Common myeloid progenitor, CD34-positive (primary cell): ENCODE data around the gene CEP85L.

Experiments
- CTCF ChIA-PET: fragments of 350-600 bp; sonication (Branson Sonifier 250); formaldehyde crosslinking; loops from one replicate; lab custom pipeline; 2021; ENCODE audit warnings: antibody characterized with exemption; lab: Charles Lee
- POLR2A ChIA-PET: fragments of 350-600 bp; sonication (Branson Sonifier 250); formaldehyde crosslinking; loops from one replicate; lab custom pipeline; 2021; ENCODE audit warnings: antibody characterized with exemption; lab: Charles Lee
- DNase-seq, 3 donors: peaks; one replicate each; pipeline versions ENCODE4 v3.0.0 to v3.0.0-alpha.2; 2013
- H3K27ac ChIP-seq, 2 experiments: 1 replicate in 1 of 2; 2 replicates in 1 of 2; pipeline ENCODE4 v1.7.0; 2013; ENCODE audit warnings: inconsistent platforms in 2 of 2, low read length in 2 of 2, mild to moderate bottlenecking in 2 of 2, low read depth in 1 of 2, moderate library complexity in 1 of 2; ENCODE audit not compliant: severe bottlenecking in 2 of 2, insufficient read depth in 1 of 2, poor library complexity in 1 of 2
- H3K27me3 ChIP-seq, 5 experiments: replicated peaks in 2 of 5; 1 replicate in 3 of 5; 2 replicates in 2 of 5; pipeline versions ENCODE4 v1.6.1 to v1.7.0; 2013; ENCODE audit warnings: low read length in 4 of 5, mild to moderate bottlenecking in 2 of 5, moderate library complexity in 2 of 5, inconsistent platforms in 1 of 5; ENCODE audit not compliant: insufficient read depth in 5 of 5, control insufficient read depth in 4 of 5
- H3K36me3 ChIP-seq, 4 experiments: 1 replicate in 2 of 4; 2 replicates in 2 of 4; pipeline versions ENCODE4 v1.6.1 to v1.7.0; 2013; ENCODE audit warnings: low read length in 3 of 4, control low read depth in 1 of 4, mild to moderate bottlenecking in 1 of 4; ENCODE audit not compliant: control insufficient read depth in 4 of 4, insufficient read depth in 4 of 4
- H3K4me1 ChIP-seq, 4 experiments: 1 replicate in 3 of 4; 2 replicates in 1 of 4; pipeline versions ENCODE4 v1.6.1 to v1.7.1; 2013; ENCODE audit warnings: low read length in 3 of 4, mild to moderate bottlenecking in 3 of 4, control low read depth in 1 of 4, inconsistent platforms in 1 of 4, moderate library complexity in 1 of 4; ENCODE audit not compliant: control insufficient read depth in 4 of 4, insufficient read depth in 4 of 4; ENCODE audit errors: control extremely low read depth in 1 of 4
- H3K4me3 ChIP-seq, 7 experiments: 1 replicate in 4 of 7; 2 replicates in 3 of 7; pipeline versions ENCODE4 v1.5.1 to v1.7.0; 2013; ENCODE audit warnings: mild to moderate bottlenecking in 7 of 7, low read length in 6 of 7, moderate library complexity in 6 of 7, inconsistent platforms in 2 of 7, low read depth in 2 of 7, control low read depth in 1 of 7; ENCODE audit not compliant: insufficient read depth in 4 of 7, control insufficient read depth in 1 of 7; ENCODE audit errors: extremely low read depth in 1 of 7
- H3K9me3 ChIP-seq, 5 experiments: 1 replicate in 4 of 5; 2 replicates in 1 of 5; pipeline versions ENCODE4 v1.6.1 to v1.7.1; 2013; ENCODE audit warnings: low read length in 4 of 5, mild to moderate bottlenecking in 2 of 5, inconsistent platforms in 1 of 5, low read depth in 1 of 5, moderate library complexity in 1 of 5; ENCODE audit not compliant: control insufficient read depth in 4 of 5, insufficient read depth in 2 of 5; ENCODE audit errors: control extremely low read depth in 1 of 5
- WGBS: methylation state at CpG from one replicate; pipeline ENCODE4 v1.1.5; 2013; ENCODE audit not compliant: insufficient coverage; 5-methylcytosine and 5-hydroxymethylcytosine counted together

CEP85L gene

DNA sequence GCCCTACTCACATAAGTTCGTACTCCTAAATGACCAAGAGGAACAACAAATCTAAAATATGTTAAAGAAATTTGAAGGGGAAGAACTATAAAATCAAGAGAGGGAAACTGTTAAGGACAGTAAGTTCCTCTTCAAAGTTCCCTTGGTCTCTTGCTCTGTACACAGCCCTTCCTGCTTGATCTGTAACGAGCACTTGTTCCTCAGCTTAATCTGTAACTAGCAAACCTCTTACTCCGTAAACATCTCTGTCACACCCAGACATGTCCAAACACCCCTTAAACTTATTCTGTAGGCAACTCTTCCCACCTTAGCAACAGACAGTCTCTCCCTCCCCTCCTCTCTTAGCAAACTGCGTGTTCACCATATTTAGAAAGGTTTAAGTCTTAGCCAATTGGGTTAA lies 73.4 kb downstream of the CEP85L start:
- Histone ChIP-seq H3K4me3 (no peak overlapping the region), H3K27ac (no peak overlapping the region), H3K9me3 (peaks cover 9 to 57% (median 26%) of the 10 kb centered on the region in 5 experiments), H3K27me3 (no peaks in the 10 kb centered on the region), H3K4me1 (peaks cover 0 to 2% (median 0%) of the 10 kb centered on the region in 4 experiments), H3K36me3 (peaks cover 0 to 14% (median 10%) of the 10 kb centered on the region in 4 experiments)
- 33% methylated on average over 2 of the region's 4 CpGs for WGBS
- ChIA-PET POLR2A (no interaction called here), CTCF (no interaction called here)
- DNase-seq: no peak

DNA sequence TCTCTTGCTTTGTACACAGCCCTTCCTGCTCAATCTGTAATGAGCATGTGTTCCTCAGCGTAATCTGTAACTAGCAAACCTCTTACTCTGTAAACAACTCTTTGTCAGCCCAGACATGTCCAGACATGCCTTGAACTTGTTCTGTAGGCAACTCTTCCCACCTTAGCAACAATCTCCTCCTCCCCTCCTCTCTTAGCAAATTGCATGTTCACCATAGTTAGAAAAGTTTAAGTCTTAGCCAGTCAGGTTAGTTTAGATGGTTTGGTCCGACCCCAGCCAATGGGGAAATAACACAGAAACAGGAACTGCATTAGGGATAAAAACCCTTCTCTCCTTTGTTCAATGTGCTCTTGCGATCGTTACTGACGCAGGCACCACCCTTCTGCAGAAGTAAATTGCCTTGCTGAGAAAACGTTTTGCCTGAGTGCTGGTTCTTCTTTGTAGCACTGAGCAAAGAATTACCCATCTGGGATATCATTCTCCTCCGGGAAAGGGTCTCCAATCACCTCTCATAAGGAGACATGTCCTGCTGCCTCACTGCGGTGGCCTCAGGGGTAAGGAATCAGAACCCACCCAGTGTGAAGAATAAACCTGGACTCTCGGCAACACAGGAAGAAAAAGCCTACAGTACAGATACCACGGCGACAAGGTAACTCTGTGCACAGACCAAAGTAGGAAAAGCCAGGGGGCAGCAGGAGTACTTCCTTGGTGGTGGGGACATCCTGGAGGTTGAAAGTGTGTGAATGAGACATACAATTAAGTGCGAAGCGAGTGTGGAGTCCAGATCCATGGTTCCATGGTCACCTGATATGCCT lies 77.1 kb downstream of the CEP85L start:
- no peak overlapping the region for H3K27ac ChIP-seq
- no peaks in the 10 kb centered on the region for H3K4me1 ChIP-seq
- over 99% methylated on average over 13 of the region's 13 CpGs for WGBS
- CTCF ChIA-PET: interaction anchor here (1.0 to 1.9 kb wide), 3 partner anchors 9 to 26 kb away, joined by 3 to 7 read pairs (median 3); no protein-coding TSS in a partner anchor
- no peak overlapping the region for H3K4me3 ChIP-seq
- no peak for DNase-seq
- no peaks in the 10 kb centered on the region for H3K27me3 ChIP-seq
- peaks cover 0 to 14% (median 10%) of the 10 kb centered on the region in 4 experiments for H3K36me3 ChIP-seq
- POLR2A ChIA-PET: no interaction called here
- H3K9me3 ChIP-seq: peaks cover 9 to 50% (median 26%) of the 10 kb centered on the region in 5 experiments

DNA sequence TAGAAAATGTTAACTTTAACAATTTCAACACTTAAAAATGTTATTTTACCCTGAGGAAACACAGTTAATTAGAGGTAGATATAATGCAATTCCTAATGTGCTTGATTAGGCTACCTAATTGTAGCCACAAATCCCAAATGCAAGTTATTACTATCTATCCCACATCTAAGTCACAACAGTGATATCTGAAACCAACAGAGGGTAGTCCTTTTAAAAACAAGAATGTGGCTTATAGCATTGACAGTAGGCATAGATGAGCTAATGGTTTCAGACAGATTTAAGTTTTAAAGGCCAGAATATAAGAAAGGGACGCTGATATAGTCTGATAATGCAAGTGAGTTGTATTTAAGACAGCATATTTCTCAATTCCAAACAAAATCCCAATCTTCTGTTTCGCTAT lies 80.3 kb downstream of the CEP85L start:
- ChIA-PET POLR2A (no interaction called here), CTCF (interaction anchor here (1.6 kb wide), 1 partner anchor 324 kb away, joined by 3 read pairs; no protein-coding TSS in a partner anchor)
- Histone ChIP-seq H3K4me3 (no peak overlapping the region), H3K36me3 (peaks cover 0 to 14% (median 6%) of the 10 kb centered on the region in 4 experiments), H3K27me3 (no peaks in the 10 kb centered on the region), H3K9me3 (peaks cover 7 to 25% (median 16%) of the 10 kb centered on the region in 5 experiments), H3K4me1 (no peaks in the 10 kb centered on the region), H3K27ac (no peak overlapping the region)
- DNase-seq: no peak
- WGBS: no CpG with 5 or more reads among the region's 2 CpGs

DNA sequence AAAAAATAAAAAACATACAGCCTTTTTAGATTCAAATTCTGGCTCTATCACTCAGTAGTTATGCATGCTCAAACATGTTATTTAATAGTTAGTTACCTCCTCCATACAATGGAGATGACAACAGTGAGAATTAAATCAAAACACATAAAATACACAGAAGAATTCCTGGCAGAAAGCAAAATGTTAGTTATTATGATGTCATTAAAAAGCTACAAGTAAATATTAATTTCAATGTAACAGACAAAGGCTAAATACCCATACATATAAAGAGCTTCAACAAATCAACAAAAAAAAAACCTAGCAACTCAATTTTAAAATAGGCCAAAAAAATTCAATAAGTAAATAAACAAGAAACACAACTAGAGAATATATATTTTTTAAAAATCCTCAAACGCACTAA lies 81.9 kb downstream of the CEP85L start:
- H3K4me3 ChIP-seq: no peak overlapping the region
- H3K27me3 ChIP-seq: no peaks in the 10 kb centered on the region
- no peak for DNase-seq
- peaks cover 6 to 11% (median 8%) of the 10 kb centered on the region in 5 experiments for H3K9me3 ChIP-seq
- ChIA-PET CTCF (no interaction called here), POLR2A (no interaction called here)
- WGBS: no CpG with 5 or more reads among the region's 1 CpG
- H3K36me3 ChIP-seq: peaks cover 0 to 14% (median 1%) of the 10 kb centered on the region in 4 experiments
- H3K4me1 ChIP-seq: no peaks in the 10 kb centered on the region
- no peak overlapping the region for H3K27ac ChIP-seq

DNA sequence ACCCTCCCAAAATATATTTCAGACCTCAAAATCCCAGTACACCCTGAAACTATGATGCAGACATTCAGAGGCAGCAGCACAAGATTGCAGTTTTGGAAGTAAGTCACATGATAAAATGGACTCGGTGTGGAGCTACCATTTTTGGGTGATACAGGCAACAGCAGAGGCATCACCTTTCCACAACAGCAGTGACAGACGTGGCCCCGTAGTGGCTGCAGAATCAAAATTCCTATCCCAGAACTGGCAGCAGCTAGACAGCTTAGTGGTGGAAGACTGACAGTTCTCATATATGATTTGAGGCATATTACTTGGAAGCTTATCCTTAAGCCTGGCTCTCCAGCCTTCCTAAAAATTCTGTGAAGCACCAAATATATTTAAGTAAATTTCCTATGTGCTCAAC lies 83.4 kb downstream of the CEP85L start:
- H3K36me3 ChIP-seq: peaks cover 0 to 7% (median 0%) of the 10 kb centered on the region in 4 experiments
- DNase-seq: no peak
- 100% methylated on average over 3 of the region's 3 CpGs for WGBS
- no peak overlapping the region for H3K4me3 ChIP-seq
- no peak overlapping the region for H3K27ac ChIP-seq
- H3K9me3 ChIP-seq: no peaks in the 10 kb centered on the region
- no peaks in the 10 kb centered on the region for H3K27me3 ChIP-seq
- no peaks in the 10 kb centered on the region for H3K4me1 ChIP-seq
- POLR2A ChIA-PET: interaction anchor here (0.6 kb wide), 1 partner anchor 47 kb away, joined by 5 read pairs; no protein-coding TSS in a partner anchor
- CTCF ChIA-PET: interaction anchor here (2.1 kb wide), 1 partner anchor 12 kb away, joined by 10 read pairs; no protein-coding TSS in a partner anchor

DNA sequence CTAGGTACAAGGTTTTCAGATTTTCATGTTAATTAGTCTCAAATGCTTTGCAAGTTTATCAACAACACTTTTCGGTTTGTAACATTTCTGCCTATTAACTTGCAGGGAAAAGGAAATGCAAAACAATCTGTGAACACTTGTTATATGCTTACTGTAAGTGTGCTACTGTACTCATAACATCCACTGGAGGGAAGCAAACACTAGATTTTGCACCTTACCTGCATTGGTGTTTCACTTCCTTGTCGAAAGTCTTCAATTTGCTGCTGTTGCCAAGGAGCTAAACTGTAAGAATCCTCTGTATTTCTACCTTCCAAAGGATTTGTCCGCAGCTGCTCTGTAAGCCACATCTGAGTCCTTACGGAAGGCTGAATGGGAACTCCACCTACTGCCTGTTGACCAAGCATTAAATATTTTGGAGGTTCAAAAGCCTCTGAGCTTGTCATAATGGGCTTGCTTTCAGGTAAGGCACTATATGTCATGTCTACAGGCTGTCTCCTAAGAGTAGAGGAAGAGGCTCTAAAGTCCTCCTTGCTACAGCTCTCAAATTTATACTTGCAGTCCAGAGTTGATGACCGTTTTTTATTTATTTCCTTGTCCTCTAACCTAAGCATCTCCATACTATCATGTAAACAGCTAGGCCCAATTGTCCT lies 86.0 kb downstream of the CEP85L start:
- POLR2A ChIA-PET: no interaction called here
- no peaks in the 10 kb centered on the region for H3K9me3 ChIP-seq
- no peak overlapping the region for H3K4me3 ChIP-seq
- H3K4me1 ChIP-seq: no peaks in the 10 kb centered on the region
- peaks cover 0 to 7% (median 0%) of the 10 kb centered on the region in 4 experiments for H3K36me3 ChIP-seq
- H3K27ac ChIP-seq: no peak overlapping the region
- no peaks in the 10 kb centered on the region for H3K27me3 ChIP-seq
- CTCF ChIA-PET: interaction anchor here (0.7 to 2.5 kb wide), 18 partner anchors 10 to 337 kb away, joined by 3 to 11 read pairs (median 4); no protein-coding TSS in a partner anchor
- 89% methylated on average over 5 of the region's 5 CpGs for WGBS
- DNase-seq: peak; percentile 48 to 73 (median 70)
